Fibroblast of lung (primary cell): ENCODE data around the gene ARIH2. TPM values are rescaled to one million over a fixed set of nuclear protein-coding genes. Genes with fewer than 3 reads are reported as not detected.

Source experiments
- DNase-seq, 2 donors: peaks; one replicate each; pipeline versions ENCODE4 v3.0.0 to v3.0.0-alpha.2; 2010; ENCODE audit warnings: low read depth in 2 of 2
- H2AFZ ChIP-seq: 2 replicates; pipeline ENCODE4 v1.5.1; 2012; ENCODE audit warnings: low read length, control low read depth, inconsistent platforms
- H3K27ac ChIP-seq: 2 replicates; pipeline ENCODE4 v1.5.1; 2011; ENCODE audit warnings: low read length, control low read depth; ENCODE audit not compliant: insufficient read depth
- H3K27me3 ChIP-seq: 2 replicates; pipeline ENCODE4 v1.5.1; 2011; ENCODE audit warnings: mild to moderate bottlenecking, low read length; ENCODE audit not compliant: control insufficient read depth, insufficient read depth
- H3K36me3 ChIP-seq: 2 replicates; pipeline ENCODE4 v1.5.1; 2011; ENCODE audit warnings: low read length; ENCODE audit not compliant: control insufficient read depth, insufficient read depth
- H3K4me1 ChIP-seq: 2 replicates; pipeline ENCODE4 v1.5.1; 2011; ENCODE audit warnings: low read length; ENCODE audit not compliant: control insufficient read depth, insufficient read depth; ENCODE audit errors: extremely low read depth
- H3K4me2 ChIP-seq: 2 replicates; pipeline ENCODE4 v1.5.1; 2011; ENCODE audit warnings: low read length, control low read depth; ENCODE audit not compliant: insufficient read depth; ENCODE audit errors: extremely low read depth
- H3K4me3 ChIP-seq, 4 experiments: fragments of 200-600 bp in 1 of 4; sonication (generic) in 1 of 4; replicated peaks in 1 of 4; 2 replicates each; pipeline ENCODE4 v1.5.1; 2011 to 2016; ENCODE audit warnings: low read length in 4 of 4, low read depth in 3 of 4, mild to moderate bottlenecking in 3 of 4, control low read depth in 2 of 4, inconsistent platforms in 1 of 4, mixed read lengths in 1 of 4; ENCODE audit not compliant: insufficient read depth in 1 of 4; ENCODE audit errors: control extremely low read depth in 1 of 4
- H3K79me2 ChIP-seq: 2 replicates; pipeline ENCODE4 v1.5.1; 2012; ENCODE audit warnings: mild to moderate bottlenecking, low read length, inconsistent platforms; ENCODE audit not compliant: control insufficient read depth, insufficient read depth
- H3K9ac ChIP-seq: 2 replicates; pipeline ENCODE4 v1.5.1; 2011; ENCODE audit warnings: mild to moderate bottlenecking, low read length, control low read depth; ENCODE audit not compliant: insufficient read depth
- H3K9me3 ChIP-seq: 2 replicates; pipeline ENCODE4 v1.5.1; 2012; ENCODE audit warnings: low read depth, low read length; ENCODE audit not compliant: control insufficient read depth, insufficient read depth
- H4K20me1 ChIP-seq: 2 replicates; pipeline ENCODE4 v1.5.1; 2011; ENCODE audit warnings: low read length; ENCODE audit not compliant: control insufficient read depth, insufficient read depth; ENCODE audit errors: extremely low read depth
- CTCF ChIP-seq, 2 donors: IDR thresholded peaks in 1 of 2; conservative IDR thresholded peaks in 1 of 2; 1 replicate in 1 of 2; 2 replicates in 1 of 2; pipeline ENCODE4 v1.5.1; 2011 to 2012; ENCODE audit warnings: low read length in 2 of 2, control low read depth in 1 of 2, inconsistent platforms in 1 of 2, low read depth in 1 of 2, mild to moderate bottlenecking in 1 of 2
- EZH2 ChIP-seq: IDR thresholded peaks from 2 replicates; pipeline ENCODE4 v1.5.1; 2012; ENCODE audit warnings: low read length, control low read depth, mild to moderate bottlenecking; ENCODE audit errors: missing control alignments
- polyA plus RNA-seq, 2 donors: library from polyadenylated mRNA; depleted of rRNA in 1 of 2; stranded (reverse) in 1 of 2; unstranded in 1 of 2; fragments of >200 nt; gene quantifications; 2 replicates each; pipeline ENCODE4 v1.2.1, GENCODE V29; 2011 to 2012; ENCODE audit warnings: missing spikeins in 1 of 2
- total RNA-seq: library from RNA; depleted of rRNA; stranded (reverse); fragments of >200 nt; gene quantifications from 2 replicates; pipeline ENCODE4 v1.2.1, GENCODE V29; 2014

Gene ARIH2
- total and polyA plus RNA-seq, 2 donors (not counting 1 experiment from before 2014, with no cell fraction given): 71.4 to 91.7 TPM

GRCh38 chr3:48960841-48961413 lies 42.3 kb downstream of the ARIH2 start:
- TF ChIP-seq EZH2 (no peak), CTCF (conservative IDR thresholded peaks at IDR 0.05 in 1 of 2, IDR thresholded peaks at IDR 0.05 in 1 of 2; ENCODE audit: low read depth in 1 of 2, low read length in 2 of 2) (no peak)
- Histone ChIP-seq H3K9me3 (no peaks in the 10 kb centered on the region), H2AFZ (no peak overlapping the region), H4K20me1 (no peaks in the 10 kb centered on the region), H3K27me3 (no peaks in the 10 kb centered on the region), H3K4me1 (no peaks in the 10 kb centered on the region), H3K4me2 (no peak overlapping the region), H3K79me2 (no peaks in the 10 kb centered on the region), H3K36me3 (peaks cover 2% of the 10 kb centered on the region), H3K27ac (no peak overlapping the region), H3K9ac (no peak overlapping the region), H3K4me3 (no peak overlapping the region)
- peak in 1 of 2 donors; percentile 12 for DNase-seq

- Histone ChIP-seq H3K27ac (no peak overlapping the region), H3K4me3 (no peak overlapping the region), H3K79me2 (no peaks in the 10 kb centered on the region), H3K27me3 (no peaks in the 10 kb centered on the region), H3K9ac (no peak overlapping the region), H4K20me1 (no peaks in the 10 kb centered on the region), H3K4me1 (no peaks in the 10 kb centered on the region), H3K4me2 (no peak overlapping the region), H3K36me3 (peaks cover 2% of the 10 kb centered on the region), H2AFZ (no peak overlapping the region), H3K9me3 (no peaks in the 10 kb centered on the region)
- TF ChIP-seq CTCF (conservative IDR thresholded peaks at IDR 0.05 in 1 of 2, IDR thresholded peaks at IDR 0.05 in 1 of 2; ENCODE audit: low read depth in 1 of 2, low read length in 2 of 2) (no peak), EZH2 (no peak)
- DNase-seq: no peak
These were observed 43.7 kb downstream of the ARIH2 start for GRCh38 chr3:48962340-48962739.

GRCh38 chr3:48962939-48963338 lies 44.3 kb downstream of the ARIH2 start:
- Histone ChIP-seq H3K27ac (no peak overlapping the region), H4K20me1 (no peaks in the 10 kb centered on the region), H3K9ac (no peak overlapping the region), H3K4me3 (no peak overlapping the region), H3K27me3 (no peaks in the 10 kb centered on the region), H3K79me2 (no peaks in the 10 kb centered on the region), H3K9me3 (no peaks in the 10 kb centered on the region), H3K4me1 (no peaks in the 10 kb centered on the region), H3K4me2 (no peak overlapping the region), H3K36me3 (peaks cover 2% of the 10 kb centered on the region), H2AFZ (no peak overlapping the region)
- no peak for TF ChIP-seq EZH2
- no peak for TF ChIP-seq CTCF (conservative IDR thresholded peaks at IDR 0.05 in 1 of 2, IDR thresholded peaks at IDR 0.05 in 1 of 2; ENCODE audit: low read depth in 1 of 2, low read length in 2 of 2)
- no peak for DNase-seq
